HCT116 (cell line): ENCODE measurements around the gene CYP51A1. TPM values are rescaled to one million over a fixed set of nuclear protein-coding genes. Genes with fewer than 3 reads are reported as not detected.

Experiments used
- ATAC-seq: fragments of 200-7000 bp; cut with Tn5 transposase; 2 replicates; pipeline ENCODE4 v1.9.1; 2020; ENCODE audit warnings: mild to moderate bottlenecking, moderate library complexity
- BruUV-seq: library from RNA; stranded (reverse); fragments of 400-500 nt; replicated peaks from 2 replicates; lab custom pipeline; 2021; lab: Mats Ljungman, UMichigan
- CTCF ChIA-PET: fragments of 300-600 bp; sonication (Branson Sonifier 250); formaldehyde crosslinking; loops from one replicate; lab custom pipeline; 2021; ENCODE audit warnings: antibody characterized with exemption; lab: Charles Lee
- POLR2A ChIA-PET: fragments of 300-600, 350-600 bp; sonication (Branson Sonifier 250); formaldehyde crosslinking; loops from one replicate; lab custom pipeline; 2021; ENCODE audit warnings: antibody characterized with exemption; lab: Charles Lee
- RAD21 ChIA-PET, 2 experiments: fragments of 300-600 bp; sonication (Branson Sonifier 250); formaldehyde crosslinking; loops; one replicate each; lab custom pipeline; 2023; ENCODE audit warnings: low total read pairs in 2 of 2; ENCODE audit not compliant: uncharacterized antibody in 2 of 2, unreplicated experiment in 2 of 2, low non-redundant PET in 1 of 2; lab: Charles Lee
- DNase-seq: peaks from one replicate; pipeline ENCODE4 v3.0.0-alpha.2; 2010; ENCODE audit warnings: low read depth, low spot score
- H2AFZ ChIP-seq: fragments of 200-600 bp; shearing (Covaris generic), sonication (generic); 2 replicates; pipeline ENCODE4 v1.6.1; 2017; ENCODE audit warnings: low read depth, mixed run types, mixed read lengths, antibody characterized with exemption, low read length; ENCODE audit not compliant: poor library complexity, severe bottlenecking
- H3K27ac ChIP-seq: 2 replicates; pipeline ENCODE4 v1.5.1; 2012; ENCODE audit warnings: low read depth, low read length
- H3K27me3 ChIP-seq: fragments of 200-600 bp; sonication (generic); 2 replicates; pipeline ENCODE4 v1.6.1; 2016; ENCODE audit warnings: mixed run types, low read length, mixed read lengths; ENCODE audit not compliant: insufficient read depth
- H3K36me3 ChIP-seq, 2 experiments: fragments of 200-500 bp in 1 of 2; fragments of 200-600 bp in 1 of 2; sonication (Bioruptor generic) in 1 of 2; sonication (generic) in 1 of 2; 2 replicates each; pipeline versions ENCODE4 v1.5.1 to v1.6.1; 2014 to 2016; ENCODE audit warnings: low read length in 2 of 2, inconsistent platforms in 1 of 2, mixed read lengths in 1 of 2, mixed run types in 1 of 2; ENCODE audit not compliant: insufficient read depth in 2 of 2, control insufficient read depth in 1 of 2
- H3K4me1 ChIP-seq, 2 experiments: fragments of 200-600 bp in 1 of 2; sonication (generic) in 1 of 2; 2 replicates each; pipeline versions ENCODE4 v1.5.1 to v1.6.1; 2012 to 2017; ENCODE audit warnings: low read length in 2 of 2, inconsistent platforms in 1 of 2, mild to moderate bottlenecking in 1 of 2, mixed read lengths in 1 of 2, mixed run types in 1 of 2, moderate library complexity in 1 of 2; ENCODE audit not compliant: insufficient read depth in 2 of 2, control insufficient read depth in 1 of 2
- H3K4me2 ChIP-seq: fragments of 200-600 bp; sonication (generic); 2 replicates; pipeline ENCODE4 v1.6.1; 2017; ENCODE audit warnings: mixed run types, low read length, mixed read lengths
- H3K4me3 ChIP-seq, 2 experiments: fragments of 200-600 bp in 1 of 2; sonication (generic) in 1 of 2; replicated peaks in 1 of 2; 2 replicates each; pipeline ENCODE4 v1.5.1; 2011 to 2016; ENCODE audit warnings: low read length in 2 of 2, control low read depth in 1 of 2, low read depth in 1 of 2, mild to moderate bottlenecking in 1 of 2, mixed read lengths in 1 of 2, mixed run types in 1 of 2
- H3K79me2 ChIP-seq: fragments of 200-600 bp; sonication (generic); 2 replicates; pipeline ENCODE4 v1.6.1; 2017; ENCODE audit warnings: mild to moderate bottlenecking, mixed run types, low read length, moderate library complexity, mixed read lengths; ENCODE audit not compliant: insufficient read depth
- H3K9ac ChIP-seq: fragments of 200-600 bp; sonication (generic); 2 replicates; pipeline ENCODE4 v1.6.1; 2016; ENCODE audit warnings: low read length, mixed read lengths
- H3K9me2 ChIP-seq: fragments of 200-600 bp; sonication (generic), shearing (Covaris generic); 2 replicates; pipeline ENCODE4 v1.6.1; 2017; ENCODE audit warnings: mixed run types, mild to moderate bottlenecking, moderate library complexity; ENCODE audit not compliant: insufficient read depth
- H3K9me3 ChIP-seq, 2 experiments: fragments of 200-500 bp in 1 of 2; fragments of 200-600 bp in 1 of 2; sonication (Bioruptor generic) in 1 of 2; sonication (generic) in 1 of 2; 2 replicates each; pipeline ENCODE4 v1.6.1; 2014 to 2017; ENCODE audit warnings: low read length in 2 of 2, mixed read lengths in 2 of 2, inconsistent platforms in 1 of 2, low read depth in 1 of 2, mild to moderate bottlenecking in 1 of 2, mixed run types in 1 of 2, moderate library complexity in 1 of 2; ENCODE audit not compliant: control insufficient read depth in 1 of 2, insufficient read depth in 1 of 2
- H4K20me1 ChIP-seq: fragments of 200-600 bp; sonication (generic), shearing (Covaris generic); 2 replicates; pipeline ENCODE4 v1.6.1; 2017; ENCODE audit warnings: mixed run types, mild to moderate bottlenecking, moderate library complexity; ENCODE audit not compliant: insufficient read depth
- ATF3 ChIP-seq: IDR thresholded peaks from 2 replicates; pipeline ENCODE4 v1.6.1; 2012
- CEBPB ChIP-seq: IDR thresholded peaks from 2 replicates; pipeline ENCODE4 v1.6.1; 2012; ENCODE audit warnings: low read depth
- CTCF ChIP-seq, 3 experiments: fragments of 200-600 bp in 1 of 3; sonication (generic) in 1 of 3; IDR thresholded peaks in 2 of 3; conservative IDR thresholded peaks in 1 of 3; 2 replicates each; pipeline ENCODE4 v1.5.1; 2012 to 2017; ENCODE audit warnings: low read depth in 2 of 3, low read length in 2 of 3, antibody characterized with exemption in 1 of 3, borderline replicate concordance in 1 of 3, control low read depth in 1 of 3, mild to moderate bottlenecking in 1 of 3, mixed read lengths in 1 of 3, mixed run types in 1 of 3, moderate library complexity in 1 of 3; ENCODE audit not compliant: insufficient read depth in 1 of 3
- EGR1 ChIP-seq: IDR thresholded peaks from 2 replicates; pipeline ENCODE4 v1.6.1; 2012; ENCODE audit warnings: low read depth
- EZH2 ChIP-seq: fragments of 200-600 bp; sonication (generic); IDR thresholded peaks from 2 replicates; pipeline ENCODE4 v1.6.1; 2017; ENCODE audit warnings: antibody characterized with exemption, mixed run types
- EZH2phosphoT487 ChIP-seq: fragments of 200-600 bp; IDR thresholded peaks from 2 replicates; pipeline ENCODE4 v1.6.1; 2018; ENCODE audit warnings: antibody characterized with exemption, borderline replicate concordance
- FOSL1 ChIP-seq: IDR thresholded peaks from 2 replicates; pipeline ENCODE4 v1.6.1; 2012; ENCODE audit warnings: low read depth
- JUND ChIP-seq: IDR thresholded peaks from 2 replicates; pipeline ENCODE4 v1.6.1; 2012
- MAX ChIP-seq: IDR thresholded peaks from 2 replicates; pipeline ENCODE4 v1.6.1; 2012
- POLR2AphosphoS5 ChIP-seq: IDR thresholded peaks from 2 replicates; pipeline ENCODE4 v1.6.1; 2011; ENCODE audit warnings: mild to moderate bottlenecking, low read depth, low read length, moderate library complexity
- RAD21 ChIP-seq: IDR thresholded peaks from 2 replicates; pipeline ENCODE4 v1.6.1; 2012; ENCODE audit warnings: low read depth, mild to moderate bottlenecking
- REST ChIP-seq: IDR thresholded peaks from 2 replicates; pipeline ENCODE4 v1.6.1; 2012; ENCODE audit warnings: low read depth
- SIN3A ChIP-seq: IDR thresholded peaks from 2 replicates; pipeline ENCODE4 v1.6.1; 2012; ENCODE audit warnings: low read depth
- SRF ChIP-seq: IDR thresholded peaks from 2 replicates; pipeline ENCODE4 v1.6.1; 2012; ENCODE audit warnings: low read depth
- TCF7L2 ChIP-seq: IDR thresholded peaks from 2 replicates; pipeline ENCODE4 v1.7.0; 2011; ENCODE audit warnings: borderline replicate concordance, inconsistent platforms; ENCODE audit not compliant: insufficient read depth, insufficient read length; ENCODE audit errors: extremely low read depth
- ZFX ChIP-seq: fragments of 450-650 bp; IDR thresholded peaks from 2 replicates; pipeline ENCODE4 v1.6.1; 2017
- ZNF274 ChIP-seq: fragments of 200-500 bp; sonication (Bioruptor generic); IDR thresholded peaks from 2 replicates; pipeline ENCODE4 v1.6.1; 2014; ENCODE audit warnings: mild to moderate bottlenecking, low read depth, low read length, inconsistent platforms
- intact Hi-C: fragments of 100-400 bp; cut with micrococcal nuclease; formaldehyde crosslinking; loops from 2 replicates; pipeline ENCODE4 v1.10.0; 2022
- total RNA-seq: library from RNA; stranded (reverse); gene quantifications from one replicate; pipeline ENCODE4 v1.2.1, GENCODE V29; 2021; ENCODE audit not compliant: unreplicated experiment

Gene CYP51A1
- total RNA-seq, 1 experiment from 2014 or later, result 85.7 TPM

GRCh38 chr7:92135052-92135889, 994 bp upstream of the CYP51A1 start:
- peaks cover 4 to 5% of the 10 kb centered on the region in 2 experiments; a peak in 3 of 4 replicates for H3K36me3 ChIP-seq
- TF ChIP-seq CTCF (IDR thresholded peaks at IDR 0.05 in 2 of 3, conservative IDR thresholded peaks at IDR 0.05 in 1 of 3; ENCODE audit: borderline replicate concordance in 1 of 3, insufficient read depth in 1 of 3, low read depth in 2 of 3, low read length in 2 of 3) (no peak), JUND (no peak), EZH2phosphoT487 (no peak), POLR2AphosphoS5 (no peak), MAX (no peak), SIN3A (no peak), SRF (no peak), EZH2 (no peak), ZFX (no peak), ZNF274 (no peak), TCF7L2 (no peak), CEBPB (no peak), FOSL1 (no peak), REST (no peak), EGR1 (no peak), RAD21 (no peak), ATF3 (no peak)
- TF ChIP-seq, all 23 proteins: peak for 0
- Histone ChIP-seq H3K27me3 (no peaks in the 10 kb centered on the region), H3K27ac (peak overlapping the region; percentile 94), H3K9me2 (no peaks in the 10 kb centered on the region; the same call in 1 of the 2 replicates), H3K4me1 (peaks cover 5 to 24% of the 10 kb centered on the region in 2 experiments; a peak in 2 of 4 replicates), H4K20me1 (no peaks in the 10 kb centered on the region; the same call in 1 of the 2 replicates), H3K9me3 (no peaks in the 10 kb centered on the region), H3K9ac (peak overlapping the region; percentile 91), H2AFZ (peak overlapping the region; percentile 92), H3K4me3 (peak overlapping the region; percentile 84 to 97), H3K4me2 (peak overlapping the region; percentile 94), H3K79me2 (peaks cover 40% of the 10 kb centered on the region)
- ChIA-PET RAD21 (no interaction called here), POLR2A (interaction anchor here (0.6 to 1.0 kb wide), 2 partner anchors 9 to 184 kb away, joined by 3 to 4 read pairs; no protein-coding TSS in a partner anchor), CTCF (interaction anchor here (1.3 kb wide), 1 partner anchor 312 kb away, joined by 3 read pairs; the partner anchor contains the start of gene GATAD1)
- DNase-seq (no peak), ATAC-seq (no peak)
- TSS peak; percentile 91 for BruUV-seq
- intact Hi-C loops, result no loop called here
